Bladder microvascular endothelial cell (primary cell): ENCODE results near the gene KIAA0586. TPM values are rescaled to one million over a fixed set of nuclear protein-coding genes. Genes with fewer than 3 reads are reported as not detected.

Experiments used
- total RNA-seq: library from RNA; depleted of rRNA; stranded (reverse); fragments of >200 nt; gene quantifications from 2 replicates; pipeline ENCODE4 v1.2.3, GENCODE V29; 2014

The KIAA0586 gene
- total RNA-seq: 13.1 and 32.2 TPM in 2 replicates

DNA sequence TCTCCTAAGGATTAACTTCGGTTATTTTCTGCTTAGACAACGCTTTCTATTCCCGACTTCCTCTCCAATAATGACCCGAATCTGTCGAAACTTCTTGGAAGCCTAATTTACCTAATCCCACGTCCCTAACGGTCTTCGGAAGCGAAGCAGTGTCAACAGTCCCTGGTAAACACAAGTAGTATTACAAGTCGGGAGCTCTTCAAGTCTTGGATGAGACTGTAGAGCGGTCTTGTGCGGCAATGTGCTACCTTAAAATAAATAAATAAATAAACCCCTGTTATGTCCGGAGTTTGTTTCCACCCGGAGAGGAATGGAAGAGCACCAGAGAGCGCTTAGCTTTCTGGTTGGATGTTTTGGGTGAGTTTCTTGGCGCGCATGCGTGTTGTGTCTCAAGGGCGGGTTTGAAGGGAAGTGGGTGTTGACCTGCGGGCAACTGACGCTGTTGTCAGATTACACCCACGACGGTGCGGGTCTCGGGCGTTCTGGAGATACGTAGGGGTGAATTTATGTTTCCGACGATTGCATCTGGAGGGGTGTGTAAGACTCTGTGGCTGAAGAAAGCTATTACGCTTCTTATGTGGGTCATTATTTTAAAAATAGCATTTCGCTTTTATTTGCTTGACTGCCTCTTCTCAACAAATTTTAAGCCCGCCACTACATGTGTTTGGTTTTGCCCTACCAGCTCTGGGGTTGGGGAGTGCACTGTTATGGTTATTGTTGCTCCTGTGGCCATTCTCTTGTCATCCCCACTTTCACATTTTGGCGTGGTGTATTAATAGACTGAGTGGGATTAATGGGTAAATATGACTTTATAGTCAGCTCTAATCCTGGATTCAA is at the start of gene KIAA0586, which contains the start of gene TIMM9:
TSS of gene KIAA0586 (plus strand) at position 439 of the 837 bp plus-strand sequence. CDS start 546 bp downstream, outside the sequence.
TSS of gene TIMM9 (minus strand) at position 251 of the 837 bp plus-strand sequence. CDS start 15,586 bp downstream, outside the sequence.

GRCh38 chr14:58395812-58396788 is 31.4 kb upstream of the KIAA0586 start, which contains the start of gene TOMM20L:
Gene TOMM20L, plus strand, starts transcription at chr14:58395930. Its CDS starts 28 bp downstream, at chr14:58395958.

Other genes with a start within 250 kb of the KIAA0586 start
- 31.4 and 41.9 TPM in 2 replicates for gene ACTR10, start 227.6 kb upstream of the KIAA0586 start, total RNA-seq
- gene PSMA3, start 182.9 kb upstream of the KIAA0586 start, total RNA-seq: 91.8 and 105 TPM in 2 replicates
- 11.5 and 28.9 TPM in 2 replicates for gene ARID4A, start 129.2 kb upstream of the KIAA0586 start, total RNA-seq
- not detected in 2 replicates for gene TOMM20L, start 31.8 kb upstream of the KIAA0586 start, total RNA-seq
- gene TIMM9, start 188 bp upstream of the KIAA0586 start, total RNA-seq: 12.5 and 14.1 TPM in 2 replicates
- 0.13 and 0.32 TPM in 2 replicates for gene DACT1, start 210.2 kb downstream of the KIAA0586 start, total RNA-seq